K562 (cell line): ENCODE results near the gene ZDHHC8.

ENCODE experiments used
- CBX8 ChIP-seq: fragments of 200-600 bp; sonication (generic); IDR thresholded peaks from 2 replicates; pipeline ENCODE4 v1.6.1; 2012; ENCODE audit warnings: borderline replicate concordance, mixed run types, low read depth, mild to moderate bottlenecking, moderate library complexity, mixed read lengths, low read length, control low read depth, inconsistent platforms; ENCODE audit not compliant: poor library complexity, severe bottlenecking; ENCODE audit errors: extremely low read depth
- CHCHD3 ChIP-seq: fragments of 250-450 bp; sonication (Bioruptor Pico); IDR thresholded peaks from 2 replicates; pipeline ENCODE4 v2.1.2; 2022; ENCODE audit warnings: mild to moderate bottlenecking
- HLTF ChIP-seq: fragments of 450-650 bp; IDR thresholded peaks from 2 replicates; pipeline ENCODE4 v1.6.1; 2016
- RAD21 ChIP-seq, 2 experiments: fragments of 250-450 bp in 1 of 2; fragments of 450-650 bp in 1 of 2; sonication (Bioruptor Pico) in 1 of 2; formaldehyde crosslinking in 1 of 2; IDR thresholded peaks in 1 of 2; conservative IDR thresholded peaks in 1 of 2; 2 replicates each; pipeline versions ENCODE4 v1.4.0 to v1.8.0; 2020 to 2022; ENCODE audit warnings: mild to moderate bottlenecking in 2 of 2, moderate library complexity in 1 of 2
- TAF1 ChIP-seq: IDR thresholded peaks from 2 replicates; pipeline ENCODE4 v1.6.1; 2011; ENCODE audit warnings: mild to moderate bottlenecking, low read length, moderate library complexity; ENCODE audit not compliant: insufficient read depth, control insufficient read depth, severe bottlenecking; ENCODE audit errors: extremely low read depth
- ZNF282 ChIP-seq: sonication (generic); formaldehyde crosslinking; IDR thresholded peaks from 2 replicates; pipeline ENCODE4 v1.8.1; 2023; ENCODE audit warnings: missing genetic modification reagents
- ZNF76 ChIP-seq: fragments of 250-450 bp; sonication (Bioruptor Pico); IDR thresholded peaks from 2 replicates; pipeline ENCODE4 v1.4.0; 2020; ENCODE audit warnings: mild to moderate bottlenecking, moderate library complexity, borderline replicate concordance
- TF ChIP-seq, protein P1 (sequence below), 3 experiments: IDR thresholded peaks in 2 of 3; conservative IDR thresholded peaks in 1 of 3; 2 replicates each; pipeline ENCODE4 v1.5.1; 2011 to 2012; ENCODE audit warnings: low read length in 3 of 3, mild to moderate bottlenecking in 3 of 3, control low read depth in 2 of 3, improper control_type of control experiment in 1 of 3, inconsistent platforms in 1 of 3, low read depth in 1 of 3, mixed read lengths in 1 of 3, moderate library complexity in 1 of 3; ENCODE audit not compliant: insufficient read depth in 2 of 3
- TF ChIP-seq, protein P2 (sequence below), 2 experiments: IDR thresholded peaks; 2 replicates each; pipeline ENCODE4 v1.6.1; 2012; ENCODE audit warnings: improper control_type of control experiment in 2 of 2, low read depth in 2 of 2, low read length in 2 of 2, borderline replicate concordance in 1 of 2

DNA sequence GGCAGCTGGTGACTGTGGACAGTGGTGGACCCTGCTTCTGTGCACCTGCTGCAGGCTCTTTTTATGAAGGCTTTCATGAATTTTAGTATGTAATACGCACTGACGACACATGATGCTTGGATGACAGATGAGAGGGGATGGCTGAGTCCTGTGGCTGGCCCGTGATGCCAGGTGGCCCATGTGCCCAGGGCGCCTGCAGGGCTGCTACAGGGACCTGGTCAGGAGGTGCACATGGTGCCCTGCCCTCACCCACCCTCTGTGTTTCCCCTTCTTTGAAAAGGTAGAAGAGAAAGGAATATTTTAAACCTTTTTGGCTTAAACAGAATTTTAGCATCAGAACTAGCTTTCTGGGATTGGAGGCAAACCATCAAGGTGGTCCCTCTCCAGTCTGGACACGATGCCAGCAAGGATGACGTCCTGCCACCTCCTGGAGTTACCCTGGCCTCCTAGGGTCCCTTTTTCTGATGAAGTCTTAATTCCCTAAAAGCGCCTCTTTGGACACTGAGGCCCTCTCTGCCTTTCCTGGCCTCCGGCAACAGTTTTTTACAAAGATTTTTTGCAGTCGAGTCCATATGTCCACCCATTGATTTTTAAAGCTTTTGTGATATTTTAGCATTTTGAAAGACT lies 21.1 kb upstream of the ZDHHC8 start:
- TF ChIP-seq ZNF282 (no peak), CBX8 (no peak), ZNF76 (no peak), RAD21 (CRISPR knock-in tag; conservative IDR thresholded peaks at IDR 0.05 in 1 of 2, IDR thresholded peaks at IDR 0.05 in 1 of 2) (no peak), TAF1 (no peak), HLTF (no peak), CHCHD3 (CRISPR knock-in tag) (no peak)
- TF ChIP-seq, protein P1, sequence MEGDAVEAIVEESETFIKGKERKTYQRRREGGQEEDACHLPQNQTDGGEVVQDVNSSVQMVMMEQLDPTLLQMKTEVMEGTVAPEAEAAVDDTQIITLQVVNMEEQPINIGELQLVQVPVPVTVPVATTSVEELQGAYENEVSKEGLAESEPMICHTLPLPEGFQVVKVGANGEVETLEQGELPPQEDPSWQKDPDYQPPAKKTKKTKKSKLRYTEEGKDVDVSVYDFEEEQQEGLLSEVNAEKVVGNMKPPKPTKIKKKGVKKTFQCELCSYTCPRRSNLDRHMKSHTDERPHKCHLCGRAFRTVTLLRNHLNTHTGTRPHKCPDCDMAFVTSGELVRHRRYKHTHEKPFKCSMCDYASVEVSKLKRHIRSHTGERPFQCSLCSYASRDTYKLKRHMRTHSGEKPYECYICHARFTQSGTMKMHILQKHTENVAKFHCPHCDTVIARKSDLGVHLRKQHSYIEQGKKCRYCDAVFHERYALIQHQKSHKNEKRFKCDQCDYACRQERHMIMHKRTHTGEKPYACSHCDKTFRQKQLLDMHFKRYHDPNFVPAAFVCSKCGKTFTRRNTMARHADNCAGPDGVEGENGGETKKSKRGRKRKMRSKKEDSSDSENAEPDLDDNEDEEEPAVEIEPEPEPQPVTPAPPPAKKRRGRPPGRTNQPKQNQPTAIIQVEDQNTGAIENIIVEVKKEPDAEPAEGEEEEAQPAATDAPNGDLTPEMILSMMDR (IDR thresholded peaks at IDR 0.05 in 2 of 3, conservative IDR thresholded peaks at IDR 0.05 in 1 of 3; ENCODE audit: insufficient read depth in 2 of 3, low read depth in 1 of 3, low read length in 3 of 3): no peak
- TF ChIP-seq, protein P2, sequence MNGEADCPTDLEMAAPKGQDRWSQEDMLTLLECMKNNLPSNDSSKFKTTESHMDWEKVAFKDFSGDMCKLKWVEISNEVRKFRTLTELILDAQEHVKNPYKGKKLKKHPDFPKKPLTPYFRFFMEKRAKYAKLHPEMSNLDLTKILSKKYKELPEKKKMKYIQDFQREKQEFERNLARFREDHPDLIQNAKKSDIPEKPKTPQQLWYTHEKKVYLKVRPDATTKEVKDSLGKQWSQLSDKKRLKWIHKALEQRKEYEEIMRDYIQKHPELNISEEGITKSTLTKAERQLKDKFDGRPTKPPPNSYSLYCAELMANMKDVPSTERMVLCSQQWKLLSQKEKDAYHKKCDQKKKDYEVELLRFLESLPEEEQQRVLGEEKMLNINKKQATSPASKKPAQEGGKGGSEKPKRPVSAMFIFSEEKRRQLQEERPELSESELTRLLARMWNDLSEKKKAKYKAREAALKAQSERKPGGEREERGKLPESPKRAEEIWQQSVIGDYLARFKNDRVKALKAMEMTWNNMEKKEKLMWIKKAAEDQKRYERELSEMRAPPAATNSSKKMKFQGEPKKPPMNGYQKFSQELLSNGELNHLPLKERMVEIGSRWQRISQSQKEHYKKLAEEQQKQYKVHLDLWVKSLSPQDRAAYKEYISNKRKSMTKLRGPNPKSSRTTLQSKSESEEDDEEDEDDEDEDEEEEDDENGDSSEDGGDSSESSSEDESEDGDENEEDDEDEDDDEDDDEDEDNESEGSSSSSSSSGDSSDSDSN (IDR thresholded peaks at IDR 0.05; ENCODE audit: borderline replicate concordance in 1 of 2, low read depth in 2 of 2, low read length in 2 of 2): no peak
